Urinary bladder (tissue), 4 donors: ENCODE measurements around the gene TMEM135. TPM values are rescaled to one million over a fixed set of nuclear protein-coding genes. Genes with fewer than 3 reads are reported as not detected.
"Not testable (repeated sequence)": the region's sequence is repeated elsewhere in the genome, so short reads cannot be mapped to it uniquely, and the experiment has no call there.

Experiments used
- DNase-seq: peaks from one replicate; pipeline ENCODE4 v3.0.0-alpha.2; 2015; ENCODE audit errors: extremely low spot score
- H3K27ac ChIP-seq: one replicate; pipeline ENCODE4 v1.5.1; 2013; ENCODE audit warnings: low read depth, mild to moderate bottlenecking, moderate library complexity
- H3K36me3 ChIP-seq: one replicate; pipeline ENCODE4 v1.6.1; 2013; ENCODE audit warnings: mild to moderate bottlenecking, moderate library complexity; ENCODE audit not compliant: insufficient read depth
- H3K4me1 ChIP-seq: one replicate; pipeline ENCODE4 v1.6.1; 2013; ENCODE audit warnings: mild to moderate bottlenecking, moderate library complexity; ENCODE audit not compliant: insufficient read depth
- H3K4me3 ChIP-seq: one replicate; pipeline ENCODE4 v1.5.1; 2013; ENCODE audit warnings: low read depth, low read length
- WGBS: extraction: QIAGEN DNeasy Blood & Tissue Kit; methylation state at CpG from one replicate; pipeline ENCODE4 v1.1.7; 2013; 5-methylcytosine and 5-hydroxymethylcytosine counted together
- polyA plus RNA-seq: library from polyadenylated mRNA; stranded (reverse); fragments of 200-250 nt; gene quantifications from one replicate; pipeline ENCODE4 v1.2.3, GENCODE V29; 2013
- total RNA-seq: library from RNA; depleted of rRNA; stranded (reverse); fragments of >200 nt; gene quantifications from one replicate; pipeline ENCODE4 v1.2.3, GENCODE V29; 2014
- donor health status: healthy with polysubstance abuse.
- donor health status: healthy.

Gene TMEM135
- total and polyA plus RNA-seq, 2 donors = 6.2 to 61.0 TPM

- Histone ChIP-seq H3K4me3 (no peak overlapping the region), H3K27ac (no peak overlapping the region), H3K4me1 (no peaks in the 10 kb centered on the region), H3K36me3 (no peaks in the 10 kb centered on the region)
- DNase-seq = no peak
- WGBS = 83% methylated on average over 2 of the region's 2 CpGs
These were observed 111.0 kb downstream of the TMEM135 start for GRCh38 chr11:87148749-87149148.

- not testable (repeated sequence) for H3K27ac ChIP-seq, H3K4me3 ChIP-seq, DNase-seq, H3K4me1 ChIP-seq, H3K36me3 ChIP-seq
- 98% methylated on average over 7 of the region's 7 CpGs for WGBS
These were observed 112.0 kb downstream of the TMEM135 start for GRCh38 chr11:87149782-87150181.

GRCh38 chr11:87150936-87151335, 113.2 kb downstream of the TMEM135 start:
- H3K4me1 ChIP-seq = no peaks in the 10 kb centered on the region
- 67% methylated on average over 1 of the region's 1 CpG for WGBS
- DNase-seq = no peak
- no peak overlapping the region for H3K27ac ChIP-seq
- no peak overlapping the region for H3K4me3 ChIP-seq
- H3K36me3 ChIP-seq = no peaks in the 10 kb centered on the region

- no peaks in the 10 kb centered on the region for H3K36me3 ChIP-seq
- 97% methylated on average over 2 of the region's 2 CpGs for WGBS
These were observed 116.5 kb downstream of the TMEM135 start for GRCh38 chr11:87154246-87154645.

GRCh38 chr11:87156970-87157369, 119.2 kb downstream of the TMEM135 start:
- H3K4me1 ChIP-seq = no peaks in the 10 kb centered on the region
- DNase-seq = no peak
- no peaks in the 10 kb centered on the region for H3K36me3 ChIP-seq
- no peak overlapping the region for H3K27ac ChIP-seq
- WGBS = 96% methylated on average over 2 of the region's 2 CpGs
- H3K4me3 ChIP-seq = no peak overlapping the region

More at GRCh38 chr11:87154246-87154645, 116.5 kb downstream of the TMEM135 start:
- DNase-seq = no peak
- H3K27ac ChIP-seq = no peak overlapping the region
- H3K4me3 ChIP-seq = no peak overlapping the region
- H3K4me1 ChIP-seq = no peaks in the 10 kb centered on the region

- WGBS = 98% methylated on average over 3 of the region's 3 CpGs
- H3K27ac ChIP-seq, H3K4me3 ChIP-seq, DNase-seq, H3K4me1 ChIP-seq, H3K36me3 ChIP-seq: not testable (repeated sequence)
These were observed 131.3 kb downstream of the TMEM135 start for GRCh38 chr11:87169076-87169475.

GRCh38 chr11:87173185-87174039, 135.7 kb downstream of the TMEM135 start:
- H3K36me3 ChIP-seq = no peaks in the 10 kb centered on the region
- DNase-seq = no peak
- no peaks in the 10 kb centered on the region for H3K4me1 ChIP-seq
- H3K27ac ChIP-seq = no peak overlapping the region
- H3K4me3 ChIP-seq = no peak overlapping the region
- WGBS = 56% methylated on average over 3 of the region's 3 CpGs

- no peaks in the 10 kb centered on the region for H3K36me3 ChIP-seq
- H3K4me1 ChIP-seq = no peaks in the 10 kb centered on the region
- H3K27ac ChIP-seq = no peak overlapping the region
- no peak overlapping the region for H3K4me3 ChIP-seq
- no peak for DNase-seq
These were observed 137.1 kb downstream of the TMEM135 start for GRCh38 chr11:87174870-87175269.

GRCh38 chr11:87176044-87176443, 138.3 kb downstream of the TMEM135 start:
- DNase-seq = no peak
- WGBS = 87% methylated on average over 2 of the region's 2 CpGs
- Histone ChIP-seq H3K4me1 (no peaks in the 10 kb centered on the region), H3K27ac (no peak overlapping the region), H3K36me3 (no peaks in the 10 kb centered on the region), H3K4me3 (no peak overlapping the region)

GRCh38 chr11:87179621-87180020, 141.9 kb downstream of the TMEM135 start:
- Histone ChIP-seq H3K27ac (no peak overlapping the region), H3K4me3 (no peak overlapping the region), H3K36me3 (no peaks in the 10 kb centered on the region), H3K4me1 (no peaks in the 10 kb centered on the region)
- no peak for DNase-seq
- 63% methylated on average over 1 of the region's 1 CpG for WGBS

GRCh38 chr11:87180742-87181141, 143.0 kb downstream of the TMEM135 start:
- WGBS = 52% methylated on average over 2 of the region's 2 CpGs
- no peaks in the 10 kb centered on the region for H3K36me3 ChIP-seq
- H3K27ac ChIP-seq = no peak overlapping the region
- H3K4me1 ChIP-seq = no peaks in the 10 kb centered on the region
- H3K4me3 ChIP-seq = no peak overlapping the region
- no peak for DNase-seq

GRCh38 chr11:87181143-87181542, 143.4 kb downstream of the TMEM135 start:
- no peak overlapping the region for H3K27ac ChIP-seq
- H3K4me1 ChIP-seq = no peaks in the 10 kb centered on the region
- no peak for DNase-seq
- 79% methylated on average over 3 of the region's 3 CpGs for WGBS
- H3K36me3 ChIP-seq = no peaks in the 10 kb centered on the region
- no peak overlapping the region for H3K4me3 ChIP-seq

- Histone ChIP-seq H3K36me3 (no peaks in the 10 kb centered on the region), H3K4me1 (no peaks in the 10 kb centered on the region), H3K4me3 (no peak overlapping the region), H3K27ac (no peak overlapping the region)
- 84% methylated on average over 2 of the region's 2 CpGs for WGBS
- DNase-seq = no peak
These were observed 147.5 kb downstream of the TMEM135 start for GRCh38 chr11:87185228-87185627.

GRCh38 chr11:87187076-87187475, 149.3 kb downstream of the TMEM135 start:
- Histone ChIP-seq H3K4me3 (no peak overlapping the region), H3K27ac (no peak overlapping the region), H3K36me3 (no peaks in the 10 kb centered on the region), H3K4me1 (no peaks in the 10 kb centered on the region)
- 94% methylated on average over 2 of the region's 2 CpGs for WGBS
- DNase-seq = no peak
